GM12878 (cell line): Measurements from ENCODE around the gene GPR108. TPM values are rescaled to one million over a fixed set of nuclear protein-coding genes. Genes with fewer than 3 reads are reported as not detected.

ENCODE experiments used
- DPF2 ChIP-seq: fragments of 450-650 bp; IDR thresholded peaks from 2 replicates; pipeline ENCODE4 v1.6.1; 2017; ENCODE audit warnings: mild to moderate bottlenecking
- EGR1 ChIP-seq, 2 experiments: IDR thresholded peaks; 1 replicate in 1 of 2; 2 replicates in 1 of 2; pipeline ENCODE4 v1.6.1; 2011 to 2012; ENCODE audit warnings: low read depth in 2 of 2, low read length in 2 of 2, borderline replicate concordance in 1 of 2, mild to moderate bottlenecking in 1 of 2, moderate library complexity in 1 of 2
- GATAD2B ChIP-seq: fragments of 450-650 bp; conservative IDR thresholded peaks from 2 replicates; pipeline ENCODE4 v1.6.1; 2017; ENCODE audit warnings: low read depth, mild to moderate bottlenecking, moderate library complexity
- HDAC6 ChIP-seq: fragments of 200-600 bp; sonication (generic); IDR thresholded peaks from one replicate; pipeline ENCODE4 v1.8.0; 2017; ENCODE audit warnings: antibody characterized with exemption; ENCODE audit not compliant: unreplicated experiment
- IRF3 ChIP-seq: fragments of 450-650 bp; IDR thresholded peaks from 2 replicates; pipeline ENCODE4 v1.6.1; 2014; ENCODE audit warnings: mild to moderate bottlenecking
- IRF4 ChIP-seq: IDR thresholded peaks from 2 replicates; pipeline ENCODE4 v1.6.1; 2011; ENCODE audit warnings: low read depth, low read length
- MEF2A ChIP-seq: IDR thresholded peaks from 2 replicates; pipeline ENCODE4 v1.6.1; 2011; ENCODE audit warnings: low read depth, mild to moderate bottlenecking, low read length, moderate library complexity; ENCODE audit not compliant: insufficient read depth
- MYC ChIP-seq: IDR thresholded peaks from 2 replicates; pipeline ENCODE4 v1.6.1; 2011; ENCODE audit warnings: mild to moderate bottlenecking, low read length, moderate library complexity, inconsistent platforms; ENCODE audit not compliant: insufficient read depth, insufficient replicate concordance, insufficient read length, severe bottlenecking
- NKRF ChIP-seq: fragments of 450-650 bp; conservative IDR thresholded peaks from 2 replicates; pipeline ENCODE4 v1.6.1; 2017; ENCODE audit warnings: mild to moderate bottlenecking, moderate library complexity
- RB1 ChIP-seq: fragments of 450-650 bp; formaldehyde crosslinking; IDR thresholded peaks from 2 replicates; pipeline ENCODE4 v1.6.1; 2017; ENCODE audit warnings: mild to moderate bottlenecking, borderline replicate concordance
- RFX5 ChIP-seq: IDR thresholded peaks from 2 replicates; pipeline ENCODE4 v1.6.1; 2011; ENCODE audit warnings: low read depth, low read length, improper control_type of control experiment
- SKIL ChIP-seq: fragments of 450-650 bp; IDR thresholded peaks from 2 replicates; pipeline ENCODE4 v1.6.1; 2017; ENCODE audit warnings: mild to moderate bottlenecking, low read depth, inconsistent platforms; ENCODE audit not compliant: poor library complexity, severe bottlenecking
- STAT3 ChIP-seq: IDR thresholded peaks from 2 replicates; pipeline ENCODE4 v1.6.1; 2011; ENCODE audit warnings: low read depth, low read length, improper control_type of control experiment
- SUPT20H ChIP-seq: IDR thresholded peaks from 2 replicates; pipeline ENCODE4 v1.6.1; 2011; ENCODE audit warnings: low read depth, mild to moderate bottlenecking, low read length, moderate library complexity, borderline replicate concordance; ENCODE audit not compliant: control insufficient read depth
- TCF7 ChIP-seq: IDR thresholded peaks from 2 replicates; pipeline ENCODE4 v1.6.1; 2014; ENCODE audit warnings: antibody characterized with exemption, borderline replicate concordance
- ZBTB11 ChIP-seq: fragments of 450-650 bp; formaldehyde crosslinking; IDR thresholded peaks from 2 replicates; pipeline ENCODE4 v1.5.0; 2022; ENCODE audit warnings: mild to moderate bottlenecking, missing genetic modification characterization
- ZNF24 ChIP-seq: fragments of 450-650 bp; IDR thresholded peaks from 2 replicates; pipeline ENCODE4 v1.6.1; 2017; ENCODE audit warnings: antibody characterized with exemption, mild to moderate bottlenecking
- ZSCAN29 ChIP-seq: fragments of 450-650 bp; IDR thresholded peaks from 2 replicates; pipeline ENCODE4 v1.6.1; 2017; ENCODE audit warnings: mild to moderate bottlenecking, moderate library complexity
- polyA plus RNA-seq, 11 experiments: library from polyadenylated mRNA; depleted of rRNA in 4 of 11; unstranded in 6 of 11; stranded (reverse) in 5 of 11; fragments of >200 nt; fragmentation: Nextera tagmentation in 4 of 11; fragmentation: Illumina TruSeq in 1 of 11; extraction: Ambion mirVana in 4 of 11; extraction: Trizol in 1 of 11; gene quantifications; 1 replicate in 1 of 11; 2 replicates in 10 of 11; pipeline versions ENCODE4 v1.2.1 to v1.2.3, GENCODE V29; 2011 to 2016; ENCODE audit warnings: inconsistent platforms in 2 of 11, missing spikeins in 2 of 11, low read depth in 1 of 11
- total RNA-seq, 4 experiments: library from RNA; depleted of rRNA in 3 of 4; stranded (reverse); fragments of >200 nt in 3 of 4; fragmentation: Illumina TruSeq in 1 of 4; extraction: Trizol in 1 of 4; gene quantifications; 2 replicates each; pipeline versions ENCODE4 v1.2.1 to v1.2.3, GENCODE V29; 2013 to 2021
- TF ChIP-seq, protein P1 (sequence below): fragments of 450-650 bp; IDR thresholded peaks from 2 replicates; pipeline ENCODE4 v1.6.1; 2016; ENCODE audit warnings: mild to moderate bottlenecking

GPR108 gene
- total and polyA plus RNA-seq, 10 of the 15 experiments (the other 5 are each of a cell fraction or from before 2014, with no cell fraction given): 4.4 to 87.2 (median 57.1) TPM

- TF ChIP-seq SKIL (no peak), TCF7 (no peak), ZNF24 (no peak), GATAD2B (peak; percentile 31), EGR1 (IDR thresholded peaks at IDR 0.05; ENCODE audit: borderline replicate concordance in 1 of 2, low read depth in 2 of 2, low read length in 2 of 2) (no peak), NKRF (peak; percentile 9), MYC (peak; percentile 43), RFX5 (peak; percentile 54; the same call in 1 of the 2 replicates), IRF3 (no peak), HDAC6 (no peak), MEF2A (no peak), DPF2 (0 out of 2 replicates have a peak, but pooled peaks have one; percentile 15), ZBTB11 (no peak), STAT3 (no peak), SUPT20H (no peak), ZSCAN29 (no peak; the same call in 1 of the 2 replicates), IRF4 (no peak; the same call in 1 of the 2 replicates), RB1 (peak; percentile 43; the same call in 1 of the 2 replicates)
- TF ChIP-seq, protein P1, sequence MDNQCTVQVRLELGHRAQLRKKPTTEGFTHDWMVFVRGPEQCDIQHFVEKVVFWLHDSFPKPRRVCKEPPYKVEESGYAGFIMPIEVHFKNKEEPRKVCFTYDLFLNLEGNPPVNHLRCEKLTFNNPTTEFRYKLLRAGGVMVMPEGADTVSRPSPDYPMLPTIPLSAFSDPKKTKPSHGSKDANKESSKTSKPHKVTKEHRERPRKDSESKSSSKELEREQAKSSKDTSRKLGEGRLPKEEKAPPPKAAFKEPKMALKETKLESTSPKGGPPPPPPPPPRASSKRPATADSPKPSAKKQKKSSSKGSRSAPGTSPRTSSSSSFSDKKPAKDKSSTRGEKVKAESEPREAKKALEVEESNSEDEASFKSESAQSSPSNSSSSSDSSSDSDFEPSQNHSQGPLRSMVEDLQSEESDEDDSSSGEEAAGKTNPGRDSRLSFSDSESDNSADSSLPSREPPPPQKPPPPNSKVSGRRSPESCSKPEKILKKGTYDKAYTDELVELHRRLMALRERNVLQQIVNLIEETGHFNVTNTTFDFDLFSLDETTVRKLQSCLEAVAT: peak; percentile 52; the same call in 1 of the 2 replicates
Observed at GRCh38 chr19:6736169-6736916, 1.0 kb downstream of the GPR108 start (continued).
